HAP-1 (cell line): Measurements from ENCODE around the gene PTGER2.

Experiments used
- DNase-seq, 2 experiments: peaks; one replicate each; pipeline ENCODE4 v3.0.0-alpha.2; 2016 to 2020; ENCODE audit warnings: low spot score in 2 of 2
- H3K27me3 ChIP-seq: fragments of 250-450 bp; sonication (Bioruptor Pico); 2 replicates; pipeline ENCODE4 v1.5.1; 2020; ENCODE audit warnings: low read depth, mild to moderate bottlenecking, moderate library complexity
- H3K36me3 ChIP-seq: fragments of 250-450 bp; sonication (Bioruptor Pico); replicated peaks from 2 replicates; pipeline ENCODE4 v1.5.1; 2020; ENCODE audit warnings: mild to moderate bottlenecking
- H3K4me1 ChIP-seq: fragments of 250-450 bp; sonication (Bioruptor Pico); 2 replicates; pipeline ENCODE4 v1.5.1; 2020; ENCODE audit warnings: mild to moderate bottlenecking
- H3K4me3 ChIP-seq: fragments of 250-450 bp; sonication (Bioruptor Pico); 2 replicates; pipeline ENCODE4 v1.5.1; 2020; ENCODE audit warnings: mild to moderate bottlenecking, moderate library complexity
- H3K9me3 ChIP-seq: fragments of 250-450 bp; sonication (Bioruptor Pico); 2 replicates; pipeline ENCODE4 v1.5.1; 2020; ENCODE audit warnings: mild to moderate bottlenecking, moderate library complexity
- in situ Hi-C: fragments of 300-500 bp; cut with MboI; formaldehyde crosslinking; loops from 3 replicates; pipeline ENCODE4 v1.14.3; 2020; ENCODE audit warnings: low sequenced_read_pairs, inconsistent platforms, mixed read lengths

PTGER2 gene

GRCh38 chr14:52283099-52283498 lies 31.0 kb upstream of the PTGER2 start:
- no peak overlapping the region for H3K4me3 ChIP-seq
- H3K27me3 ChIP-seq = no peaks in the 10 kb centered on the region
- 0 out of 2 replicates have a peak, but pooled peaks cover 2% of the 10 kb centered on the region for H3K4me1 ChIP-seq
- no peaks in the 10 kb centered on the region for H3K36me3 ChIP-seq
- in situ Hi-C loops = no loop called here
- no peak for DNase-seq
- no peaks in the 10 kb centered on the region for H3K9me3 ChIP-seq

DNA sequence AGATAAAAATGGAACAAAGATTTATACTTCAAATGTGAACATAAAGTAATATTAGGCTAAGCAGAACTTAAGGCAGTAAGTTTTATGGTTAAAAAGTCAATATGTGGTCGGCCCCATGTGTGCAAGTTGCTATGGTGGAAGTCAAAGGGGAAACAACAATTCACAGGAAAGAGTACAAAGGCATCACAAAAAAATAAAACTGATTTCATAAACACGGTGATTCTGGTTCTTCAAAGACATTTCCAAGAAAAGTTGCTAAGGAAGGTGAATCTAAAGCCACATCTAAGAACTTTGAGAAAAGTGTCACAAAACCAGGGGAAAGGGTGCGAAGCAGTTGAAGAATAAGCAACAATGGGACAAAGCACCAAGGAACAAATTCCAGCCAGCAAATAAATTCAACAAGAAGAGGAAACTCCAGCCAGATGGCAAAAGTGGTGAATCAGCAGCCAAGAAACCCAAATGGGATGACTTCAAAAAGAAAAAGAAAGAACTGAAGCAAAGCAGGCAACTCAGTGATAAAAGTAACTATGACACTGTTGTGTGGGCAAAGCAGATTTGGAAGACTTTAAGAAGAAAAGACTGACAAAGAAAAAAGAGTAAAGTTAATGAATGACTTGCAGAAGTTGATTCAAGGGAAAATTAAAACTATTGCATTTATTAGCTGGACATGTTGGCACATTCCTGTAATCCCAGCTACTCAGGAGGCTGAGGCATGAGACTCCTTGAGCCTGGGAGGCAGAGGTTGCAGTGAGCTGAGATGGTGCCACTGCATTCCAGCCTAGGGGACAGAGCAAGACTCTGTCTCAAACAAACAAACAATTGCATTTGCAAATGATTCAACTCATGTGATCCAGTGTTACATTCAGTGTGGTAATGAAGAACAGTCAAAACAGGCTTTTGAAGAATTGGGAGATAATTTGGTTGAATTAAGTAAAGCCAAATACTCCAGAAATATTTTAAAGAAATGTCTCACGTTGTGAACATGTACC lies 27.2 kb upstream of the PTGER2 start:
- in situ Hi-C loops = no loop called here
- Histone ChIP-seq H3K4me3 (no peak overlapping the region), H3K27me3 (no peaks in the 10 kb centered on the region), H3K36me3 (no peaks in the 10 kb centered on the region), H3K4me1 (no peaks in the 10 kb centered on the region), H3K9me3 (no peaks in the 10 kb centered on the region)
- DNase-seq = no peak

- no peak for DNase-seq
- H3K4me1 ChIP-seq = no peaks in the 10 kb centered on the region
- no peaks in the 10 kb centered on the region for H3K36me3 ChIP-seq
- no peak overlapping the region for H3K4me3 ChIP-seq
- no peaks in the 10 kb centered on the region for H3K27me3 ChIP-seq
- in situ Hi-C loops = no loop called here
- no peaks in the 10 kb centered on the region for H3K9me3 ChIP-seq
Measured at GRCh38 chr14:52296378-52296777, 17.7 kb upstream of the PTGER2 start.

DNA sequence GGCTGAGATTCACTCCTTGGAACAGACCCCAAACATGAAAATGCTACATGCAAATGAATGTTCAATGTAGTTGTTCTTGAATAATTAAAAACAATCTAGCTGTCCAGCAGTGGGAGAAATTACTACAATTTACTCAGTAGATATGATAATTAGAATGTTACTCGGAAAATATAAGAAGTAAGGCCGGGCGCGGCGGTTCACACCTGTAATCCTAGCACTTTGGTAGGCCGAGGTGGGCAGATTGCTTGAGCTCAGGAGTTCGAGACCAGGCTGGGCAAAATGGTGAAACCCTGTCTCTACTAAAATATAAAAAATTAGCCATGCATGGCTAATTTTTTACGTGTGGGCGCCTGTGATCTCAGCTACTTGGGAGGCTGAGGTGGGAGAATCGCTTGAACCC lies 15.3 kb upstream of the PTGER2 start:
- Histone ChIP-seq H3K4me3 (no peak overlapping the region), H3K9me3 (no peaks in the 10 kb centered on the region), H3K27me3 (no peaks in the 10 kb centered on the region), H3K4me1 (no peaks in the 10 kb centered on the region), H3K36me3 (no peaks in the 10 kb centered on the region)
- DNase-seq = no peak
- in situ Hi-C loops = no loop called here

GRCh38 chr14:52299692-52300278 lies 14.3 kb upstream of the PTGER2 start:
- Histone ChIP-seq H3K27me3 (peaks cover 2% of the 10 kb centered on the region; the same call in 1 of the 2 replicates), H3K4me3 (no peak overlapping the region), H3K4me1 (no peaks in the 10 kb centered on the region), H3K9me3 (no peaks in the 10 kb centered on the region), H3K36me3 (no peaks in the 10 kb centered on the region)
- in situ Hi-C loops = loop anchor here (25.0 kb wide), 1 partner anchor 513 kb away; no protein-coding TSS in a partner anchor
- peak in 1 of 2 experiments; percentile 66 for DNase-seq

DNA sequence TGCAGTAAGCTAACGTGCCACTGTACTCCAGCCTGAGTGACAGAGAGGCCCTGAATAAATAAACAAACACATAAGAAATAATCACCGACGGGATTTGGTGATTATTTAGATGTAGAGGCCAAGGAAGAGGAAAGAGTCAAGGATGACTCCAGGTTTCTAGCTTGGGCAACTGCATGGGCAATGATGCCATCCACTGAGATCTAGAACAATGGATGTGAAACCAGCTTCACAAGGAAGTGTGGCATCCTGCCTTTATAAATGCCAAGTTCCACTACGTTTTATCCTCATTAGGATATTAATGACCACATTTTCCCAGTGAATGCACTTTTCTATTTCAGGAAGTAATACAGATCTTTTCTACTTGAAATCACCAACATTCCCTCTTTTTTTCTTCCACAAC lies 10.9 kb upstream of the PTGER2 start:
- Histone ChIP-seq H3K9me3 (no peaks in the 10 kb centered on the region), H3K4me1 (no peaks in the 10 kb centered on the region), H3K36me3 (no peaks in the 10 kb centered on the region), H3K27me3 (peaks cover 2% of the 10 kb centered on the region; the same call in 1 of the 2 replicates), H3K4me3 (no peak overlapping the region)
- no peak for DNase-seq
- in situ Hi-C loops = loop anchor here (25.0 kb wide), 1 partner anchor 509 kb away; no protein-coding TSS in a partner anchor

DNA sequence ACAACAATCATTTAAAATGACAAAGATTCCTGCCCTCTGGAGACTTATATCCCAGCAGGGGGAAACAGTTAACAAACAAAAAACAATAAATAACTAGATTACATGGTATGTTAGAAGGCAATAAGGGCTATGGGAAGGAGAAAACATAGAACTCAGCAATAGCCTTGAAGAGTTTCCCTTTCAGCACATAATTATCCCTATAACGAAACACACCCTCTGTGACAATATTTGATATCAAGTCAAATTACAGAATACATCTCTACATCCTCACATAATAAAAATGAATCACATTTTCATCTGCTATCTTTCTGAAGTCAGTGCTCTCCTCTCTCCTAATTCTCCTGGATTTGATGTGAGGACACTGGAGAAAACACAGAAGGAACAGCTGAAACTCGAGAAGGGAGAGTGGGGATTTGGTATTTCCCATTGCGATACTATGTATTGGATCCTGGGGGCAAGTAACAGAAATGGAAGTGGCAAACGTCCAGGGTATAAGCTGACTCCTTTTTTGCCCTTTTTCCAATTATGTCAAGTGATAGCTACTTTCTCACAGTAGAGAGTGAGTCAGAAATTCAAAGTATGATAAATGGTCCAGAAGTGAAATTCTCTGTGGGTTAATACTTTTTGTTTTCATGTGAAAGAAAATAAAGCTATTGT lies 9.7 kb upstream of the PTGER2 start:
- H3K4me3 ChIP-seq = no peak overlapping the region
- DNase-seq = no peak
- H3K36me3 ChIP-seq = no peaks in the 10 kb centered on the region
- peaks cover 2% of the 10 kb centered on the region for H3K27me3 ChIP-seq
- in situ Hi-C loops = loop anchor here (25.0 kb wide), 1 partner anchor 508 kb away; no protein-coding TSS in a partner anchor
- no peaks in the 10 kb centered on the region for H3K4me1 ChIP-seq
- no peaks in the 10 kb centered on the region for H3K9me3 ChIP-seq

DNA sequence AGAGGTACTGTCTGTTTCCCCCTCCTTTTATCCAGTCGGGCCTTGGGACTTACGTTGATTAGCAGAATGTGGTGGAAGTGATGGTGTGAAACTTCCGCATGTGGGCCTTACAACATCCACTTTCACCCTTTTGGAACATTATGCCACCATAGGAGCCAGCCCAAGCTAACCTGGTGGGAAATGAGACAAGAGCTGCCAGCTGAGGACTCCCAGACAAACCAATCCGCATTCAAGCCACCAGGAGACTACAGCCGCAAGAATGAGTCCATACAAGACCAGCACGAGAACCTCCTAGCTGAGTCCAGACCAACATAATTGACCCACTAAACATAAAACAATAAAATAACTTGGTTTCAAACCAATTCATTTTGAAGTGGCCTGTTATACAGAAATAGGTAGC lies 9.1 kb upstream of the PTGER2 start:
- no peak for DNase-seq
- H3K4me1 ChIP-seq = no peaks in the 10 kb centered on the region
- no peak overlapping the region for H3K4me3 ChIP-seq
- H3K36me3 ChIP-seq = no peaks in the 10 kb centered on the region
- in situ Hi-C loops = loop anchor here (25.0 kb wide), 1 partner anchor 507 kb away; no protein-coding TSS in a partner anchor
- peaks cover 2% of the 10 kb centered on the region for H3K27me3 ChIP-seq
- no peaks in the 10 kb centered on the region for H3K9me3 ChIP-seq

DNA sequence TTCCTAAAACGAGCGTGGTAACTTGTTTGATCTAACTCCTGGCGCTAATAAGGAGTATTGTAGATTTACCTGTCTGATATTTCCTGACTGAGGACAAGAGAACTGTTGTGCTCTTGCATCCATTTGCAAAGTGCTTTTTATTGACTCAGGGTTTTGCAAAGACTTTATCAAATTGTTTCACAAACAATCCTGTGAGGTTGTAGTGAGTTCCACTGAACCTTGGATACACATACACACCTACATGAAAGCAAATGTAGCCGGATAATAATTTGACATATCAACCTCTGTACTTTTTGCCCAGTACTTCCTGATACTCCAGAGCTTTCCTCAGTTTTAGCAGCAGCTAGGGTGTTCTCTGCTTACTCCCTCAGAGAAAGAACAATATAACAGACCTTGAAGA lies 6.7 kb upstream of the PTGER2 start:
- in situ Hi-C loops = loop anchor here (25.0 kb wide), 1 partner anchor 505 kb away; no protein-coding TSS in a partner anchor
- no peak for DNase-seq
- no peaks in the 10 kb centered on the region for H3K36me3 ChIP-seq
- no peaks in the 10 kb centered on the region for H3K9me3 ChIP-seq
- no peaks in the 10 kb centered on the region for H3K4me1 ChIP-seq
- peaks cover 2% of the 10 kb centered on the region for H3K27me3 ChIP-seq
- H3K4me3 ChIP-seq = no peak overlapping the region

DNA sequence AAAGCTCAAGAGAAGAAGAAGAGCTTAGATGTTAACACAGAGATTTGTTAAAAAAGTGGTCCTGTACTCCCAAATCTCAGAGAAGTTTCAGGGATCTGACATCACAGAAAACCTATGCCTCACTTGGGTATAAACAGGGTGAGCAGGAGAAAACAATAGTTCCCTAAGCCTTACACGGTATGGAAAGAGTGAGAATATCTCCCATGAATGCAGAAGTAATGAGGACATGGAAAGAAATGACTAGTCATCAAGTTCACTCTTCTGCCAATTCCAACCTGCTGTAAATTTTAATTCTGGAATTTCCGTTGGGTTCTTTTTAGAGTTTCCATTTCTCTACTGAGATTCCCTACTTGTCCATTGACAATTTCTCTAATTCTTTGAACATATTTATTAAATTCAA lies 6.2 kb upstream of the PTGER2 start:
- Histone ChIP-seq H3K36me3 (no peaks in the 10 kb centered on the region), H3K4me1 (no peaks in the 10 kb centered on the region), H3K4me3 (no peak overlapping the region), H3K9me3 (no peaks in the 10 kb centered on the region), H3K27me3 (peaks cover 2% of the 10 kb centered on the region)
- no peak for DNase-seq
- in situ Hi-C loops = loop anchor here (25.0 kb wide), 1 partner anchor 504 kb away; no protein-coding TSS in a partner anchor

- Histone ChIP-seq H3K4me3 (no peak overlapping the region), H3K27me3 (no peaks in the 10 kb centered on the region; the same call in 1 of the 2 replicates), H3K36me3 (no peaks in the 10 kb centered on the region), H3K4me1 (no peaks in the 10 kb centered on the region), H3K9me3 (no peaks in the 10 kb centered on the region)
- DNase-seq = no peak
- in situ Hi-C loops = loop anchor here (25.0 kb wide), 1 partner anchor 502 kb away; no protein-coding TSS in a partner anchor
Measured at GRCh38 chr14:52310541-52310940, 3.6 kb upstream of the PTGER2 start.

- Histone ChIP-seq H3K4me1 (no peaks in the 10 kb centered on the region), H3K36me3 (no peaks in the 10 kb centered on the region), H3K27me3 (no peaks in the 10 kb centered on the region; the same call in 1 of the 2 replicates), H3K4me3 (no peak overlapping the region), H3K9me3 (no peaks in the 10 kb centered on the region)
- no peak for DNase-seq
- in situ Hi-C loops = loop anchor here (25.0 kb wide), 1 partner anchor 499 kb away; no protein-coding TSS in a partner anchor
Measured at GRCh38 chr14:52312931-52313355, 1.2 kb upstream of the PTGER2 start.

- no peak for DNase-seq
- no peaks in the 10 kb centered on the region for H3K4me1 ChIP-seq
- in situ Hi-C loops = loop anchor here (25.0 kb wide), 1 partner anchor 499 kb away; no protein-coding TSS in a partner anchor
- H3K4me3 ChIP-seq = no peak overlapping the region
- H3K27me3 ChIP-seq = no peaks in the 10 kb centered on the region; the same call in 1 of the 2 replicates
- no peaks in the 10 kb centered on the region for H3K9me3 ChIP-seq
- H3K36me3 ChIP-seq = no peaks in the 10 kb centered on the region
Measured at GRCh38 chr14:52313462-52313861, 650 bp upstream of the PTGER2 start.
